ENCODE data around the gene MGAT4C.

- TF ChIP-seq POLR2A (IDR thresholded peaks at IDR 0.05; ENCODE audit: low read depth, low read length) (no peak), POLR2AphosphoS5 (IDR thresholded peaks at IDR 0.05; ENCODE audit: low read depth, low read length) (no peak)
Observed at GRCh38 chr12:86229772-86230171, 26.4 kb downstream of the MGAT4C start.
